CD14-positive monocyte (primary cell): ENCODE results near the gene CPN2. TPM values are rescaled to one million over a fixed set of nuclear protein-coding genes. Genes with fewer than 3 reads are reported as not detected.

Experiments
- DNase-seq, 3 donors: peaks; one replicate each; pipeline ENCODE4 v3.0.0-alpha.2; 2011 to 2022
- H2AFZ ChIP-seq: 2 replicates; pipeline ENCODE4 v1.6.0; 2012; ENCODE audit warnings: mild to moderate bottlenecking, low read depth, low read length, inconsistent platforms; ENCODE audit not compliant: insufficient read depth, poor library complexity, severe bottlenecking
- H3K27ac ChIP-seq, 2 donors: 1 replicate in 1 of 2; 2 replicates in 1 of 2; pipeline ENCODE4 v1.5.1; 2012 to 2013; ENCODE audit warnings: low read length in 2 of 2, control low read depth in 1 of 2, inconsistent platforms in 1 of 2, low read depth in 1 of 2, mild to moderate bottlenecking in 1 of 2
- H3K27me3 ChIP-seq, 2 donors: one replicate each; pipeline versions ENCODE4 v1.6.0 to v1.6.1; 2011 to 2013; ENCODE audit warnings: low read length in 2 of 2; ENCODE audit not compliant: control insufficient read depth in 2 of 2, insufficient read depth in 2 of 2
- H3K36me3 ChIP-seq, 2 donors: replicated peaks in 1 of 2; 1 replicate in 1 of 2; 2 replicates in 1 of 2; pipeline versions ENCODE4 v1.5.1 to v1.6.1; 2012 to 2013; ENCODE audit warnings: low read length in 2 of 2, control low read depth in 1 of 2, inconsistent platforms in 1 of 2, mild to moderate bottlenecking in 1 of 2; ENCODE audit not compliant: insufficient read depth in 2 of 2, control insufficient read depth in 1 of 2
- H3K4me1 ChIP-seq, 2 donors: 1 replicate in 1 of 2; 2 replicates in 1 of 2; pipeline versions ENCODE4 v1.5.1 to v1.6.1; 2012 to 2013; ENCODE audit warnings: low read length in 2 of 2, control low read depth in 1 of 2, inconsistent platforms in 1 of 2, mild to moderate bottlenecking in 1 of 2, moderate library complexity in 1 of 2; ENCODE audit not compliant: insufficient read depth in 2 of 2, control insufficient read depth in 1 of 2
- H3K4me2 ChIP-seq: replicated peaks from 2 replicates; pipeline ENCODE3; 2012; ENCODE audit warnings: low read length, moderate library complexity, mild to moderate bottlenecking; ENCODE audit not compliant: poor library complexity, severe bottlenecking; ENCODE audit errors: extremely low read depth
- H3K4me3 ChIP-seq, 3 experiments: fragments of 200-600 bp in 1 of 3; sonication (generic) in 1 of 3; replicated peaks in 1 of 3; 1 replicate in 2 of 3; 2 replicates in 1 of 3; pipeline ENCODE4 v1.5.1; 2011 to 2013; ENCODE audit warnings: low read length in 3 of 3, mild to moderate bottlenecking in 3 of 3, control low read depth in 2 of 3, low read depth in 2 of 3, inconsistent platforms in 1 of 3, moderate library complexity in 1 of 3
- H3K79me2 ChIP-seq: 2 replicates; pipeline ENCODE4 v1.6.0; 2012; ENCODE audit warnings: mild to moderate bottlenecking, control low read depth, inconsistent platforms, low read length, moderate library complexity; ENCODE audit not compliant: insufficient read depth
- H3K9ac ChIP-seq: 2 replicates; pipeline ENCODE4 v1.6.0; 2017; ENCODE audit warnings: low read length, mild to moderate bottlenecking; ENCODE audit not compliant: insufficient read depth, poor library complexity, severe bottlenecking
- H3K9me3 ChIP-seq, 2 donors: replicated peaks in 1 of 2; 1 replicate in 1 of 2; 2 replicates in 1 of 2; pipeline versions ENCODE4 v1.5.1 to v1.6.1; 2012 to 2013; ENCODE audit warnings: low read length in 2 of 2, control low read depth in 1 of 2; ENCODE audit not compliant: control insufficient read depth in 1 of 2, insufficient read depth in 1 of 2
- H4K20me1 ChIP-seq: 2 replicates; pipeline ENCODE4 v1.6.0; 2012; ENCODE audit warnings: mild to moderate bottlenecking, low read length, control low read depth, moderate library complexity; ENCODE audit not compliant: insufficient read depth
- H3K27ac Mint-ChIP-seq, 7 donors: one replicate each; pipeline ENCODE4 v1.8.0; 2020; ENCODE audit warnings: mild to moderate bottlenecking in 7 of 7, mixed read lengths in 7 of 7, moderate library complexity in 6 of 7, inconsistent platforms in 2 of 7
- H3K27me3 Mint-ChIP-seq, 3 donors: one replicate each; pipeline ENCODE4 v1.8.0; 2021 to 2022; ENCODE audit warnings: low read depth in 3 of 3, mild to moderate bottlenecking in 3 of 3, mixed read lengths in 3 of 3, moderate library complexity in 3 of 3, inconsistent platforms in 1 of 3
- H3K36me3 Mint-ChIP-seq, 2 donors: one replicate each; pipeline ENCODE4 v1.8.0; 2020; ENCODE audit warnings: mixed read lengths in 2 of 2, inconsistent platforms in 1 of 2, mild to moderate bottlenecking in 1 of 2
- H3K4me1 Mint-ChIP-seq: one replicate; pipeline ENCODE4 v1.8.0; 2020; ENCODE audit warnings: mild to moderate bottlenecking, mixed read lengths
- H3K4me3 Mint-ChIP-seq, 2 donors: one replicate each; pipeline ENCODE4 v1.8.0; 2020; ENCODE audit warnings: mild to moderate bottlenecking in 2 of 2, mixed read lengths in 2 of 2, moderate library complexity in 1 of 2
- H3K9me3 Mint-ChIP-seq, 7 donors: one replicate each; pipeline ENCODE4 v1.8.0; 2020 to 2022; ENCODE audit warnings: mixed read lengths in 7 of 7, mild to moderate bottlenecking in 6 of 7, moderate library complexity in 6 of 7, inconsistent platforms in 2 of 7
- CTCF ChIP-seq: fragments of 200-600 bp; IDR thresholded peaks from one replicate; pipeline ENCODE4 v1.8.0; 2022; ENCODE audit warnings: antibody characterized with exemption, mild to moderate bottlenecking
- WGBS: methylation state at CpG from one replicate; pipeline ENCODE4 v1.1.5; 2013; ENCODE audit warnings: missing lambda C conversion rate; ENCODE audit not compliant: insufficient coverage; 5-methylcytosine and 5-hydroxymethylcytosine counted together
- intact Hi-C, 2 donors: fragments of 100-400 bp; cut with micrococcal nuclease; formaldehyde crosslinking; loops; one replicate each; pipeline versions ENCODE4 v1.15.0 to v1.15.1; 2023
- polyA plus RNA-seq, 3 donors: library from polyadenylated mRNA; depleted of rRNA in 1 of 3; unstranded in 2 of 3; stranded (reverse) in 1 of 3; fragments of 300-500 nt in 2 of 3; fragments of >200 nt in 1 of 3; fragmentation: Illumina TruSeq in 2 of 3; gene quantifications; 1 replicate in 2 of 3; 2 replicates in 1 of 3; pipeline ENCODE4 v1.2.3, GENCODE V29; 2012 to 2021

Gene CPN2
- polyA plus RNA-seq, 3 donors, result not detected

GRCh38 chr3:194375473-194376240, 24.5 kb upstream of the CPN2 start:
- Mint-ChIP-seq H3K36me3 (no peaks in the 10 kb centered on the region), H3K9me3 (peaks cover 0 to 2% (median 0%) of the 10 kb centered on the region in 7 donors), H3K27me3 (peaks cover 17 to 33% (median 27%) of the 10 kb centered on the region in 3 donors), H3K27ac (no peak overlapping the region), H3K4me3 (peak overlapping the region in 1 of 2 donors; percentile 49), H3K4me1 (no peaks in the 10 kb centered on the region)
- no peaks in the 10 kb centered on the region for H3K4me1 ChIP-seq
- no peak overlapping the region for H2AFZ ChIP-seq
- no peak overlapping the region for H3K4me2 ChIP-seq
- no peak for TF ChIP-seq CTCF
- no peak overlapping the region for H3K4me3 ChIP-seq
- no peak overlapping the region for H3K9ac ChIP-seq
- no peak overlapping the region for H3K27ac ChIP-seq
- WGBS, result 69% methylated on average over 10 of the region's 15 CpGs
- no peaks in the 10 kb centered on the region for H4K20me1 ChIP-seq
- DNase-seq, result peak in 1 of 3 donors; percentile 18
- no peaks in the 10 kb centered on the region for H3K9me3 ChIP-seq
- H3K36me3 ChIP-seq, result no peaks in the 10 kb centered on the region
- no peaks in the 10 kb centered on the region for H3K79me2 ChIP-seq
- peaks cover 0 to 5% of the 10 kb centered on the region in 2 donors for H3K27me3 ChIP-seq
- intact Hi-C loops, result no loop called here

- Mint-ChIP-seq H3K4me3 (no peak overlapping the region), H3K27me3 (peaks cover 20 to 34% (median 30%) of the 10 kb centered on the region in 3 donors), H3K27ac (no peak overlapping the region), H3K4me1 (no peaks in the 10 kb centered on the region), H3K36me3 (no peaks in the 10 kb centered on the region), H3K9me3 (peaks cover 0 to 2% (median 0%) of the 10 kb centered on the region in 7 donors)
- no peak overlapping the region for H3K27ac ChIP-seq
- no peak for DNase-seq
- no peaks in the 10 kb centered on the region for H3K4me1 ChIP-seq
- no peak overlapping the region for H3K4me3 ChIP-seq
- H3K27me3 ChIP-seq, result peaks cover 0 to 10% of the 10 kb centered on the region in 2 donors
- 97% methylated on average over 7 of the region's 10 CpGs for whole genome bisulfite sequencing
- no peaks in the 10 kb centered on the region for H3K9me3 ChIP-seq
- no peak overlapping the region for H3K4me2 ChIP-seq
- intact Hi-C loops, result no loop called here
- no peak overlapping the region for H3K9ac ChIP-seq
- no peaks in the 10 kb centered on the region for H4K20me1 ChIP-seq
- TF ChIP-seq CTCF, result no peak
- H3K79me2 ChIP-seq, result no peaks in the 10 kb centered on the region
- no peak overlapping the region for H2AFZ ChIP-seq
- no peaks in the 10 kb centered on the region for H3K36me3 ChIP-seq
Measured at GRCh38 chr3:194374935-194375334, 23.8 kb upstream of the CPN2 start.
